Measurements from ENCODE around the gene JMJD7.

DNA sequence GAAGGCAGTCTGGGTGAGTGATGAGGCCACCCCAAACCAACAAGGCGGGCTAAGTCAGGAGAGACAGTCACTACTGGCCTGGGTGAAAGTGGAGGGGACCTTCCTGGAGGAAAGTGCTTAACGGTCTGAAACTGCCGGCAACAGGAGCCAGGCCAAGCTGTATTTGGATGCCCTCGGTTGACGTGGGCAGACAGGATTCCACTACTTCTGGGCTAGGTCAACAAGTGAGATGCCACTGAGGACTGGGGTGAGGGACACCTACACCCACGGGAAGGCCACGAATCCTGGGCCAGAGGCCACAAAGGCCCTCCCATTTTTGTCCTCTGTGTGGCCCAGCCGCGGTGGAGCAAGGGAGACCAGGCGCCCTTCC is 53.6 kb downstream of the JMJD7 start:
- TF ChIP-seq, protein P1, sequence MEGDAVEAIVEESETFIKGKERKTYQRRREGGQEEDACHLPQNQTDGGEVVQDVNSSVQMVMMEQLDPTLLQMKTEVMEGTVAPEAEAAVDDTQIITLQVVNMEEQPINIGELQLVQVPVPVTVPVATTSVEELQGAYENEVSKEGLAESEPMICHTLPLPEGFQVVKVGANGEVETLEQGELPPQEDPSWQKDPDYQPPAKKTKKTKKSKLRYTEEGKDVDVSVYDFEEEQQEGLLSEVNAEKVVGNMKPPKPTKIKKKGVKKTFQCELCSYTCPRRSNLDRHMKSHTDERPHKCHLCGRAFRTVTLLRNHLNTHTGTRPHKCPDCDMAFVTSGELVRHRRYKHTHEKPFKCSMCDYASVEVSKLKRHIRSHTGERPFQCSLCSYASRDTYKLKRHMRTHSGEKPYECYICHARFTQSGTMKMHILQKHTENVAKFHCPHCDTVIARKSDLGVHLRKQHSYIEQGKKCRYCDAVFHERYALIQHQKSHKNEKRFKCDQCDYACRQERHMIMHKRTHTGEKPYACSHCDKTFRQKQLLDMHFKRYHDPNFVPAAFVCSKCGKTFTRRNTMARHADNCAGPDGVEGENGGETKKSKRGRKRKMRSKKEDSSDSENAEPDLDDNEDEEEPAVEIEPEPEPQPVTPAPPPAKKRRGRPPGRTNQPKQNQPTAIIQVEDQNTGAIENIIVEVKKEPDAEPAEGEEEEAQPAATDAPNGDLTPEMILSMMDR (IDR thresholded peaks at IDR 0.05), result no peak
- TF ChIP-seq ZFP36 (IDR thresholded peaks at IDR 0.05; ENCODE audit: borderline replicate concordance, partially characterized antibody), result no peak
- no peak for TF ChIP-seq POLR2A (IDR thresholded peaks at IDR 0.05; ENCODE audit: low read length)
- TF ChIP-seq, protein P2, sequence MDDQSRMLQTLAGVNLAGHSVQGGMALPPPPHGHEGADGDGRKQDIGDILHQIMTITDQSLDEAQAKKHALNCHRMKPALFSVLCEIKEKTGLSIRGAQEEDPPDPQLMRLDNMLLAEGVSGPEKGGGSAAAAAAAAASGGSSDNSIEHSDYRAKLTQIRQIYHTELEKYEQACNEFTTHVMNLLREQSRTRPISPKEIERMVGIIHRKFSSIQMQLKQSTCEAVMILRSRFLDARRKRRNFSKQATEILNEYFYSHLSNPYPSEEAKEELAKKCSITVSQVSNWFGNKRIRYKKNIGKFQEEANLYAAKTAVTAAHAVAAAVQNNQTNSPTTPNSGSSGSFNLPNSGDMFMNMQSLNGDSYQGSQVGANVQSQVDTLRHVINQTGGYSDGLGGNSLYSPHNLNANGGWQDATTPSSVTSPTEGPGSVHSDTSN (IDR thresholded peaks at IDR 0.05), result no peak
